Neural crest cell (in vitro differentiated cells): ENCODE data around the gene MSANTD3. TPM values are rescaled to one million over a fixed set of nuclear protein-coding genes. Genes with fewer than 3 reads are reported as not detected.
A peak's percentile ranks its signal among the peaks of the same experiment; 100 is the strongest.

Experiments
- DNase-seq: peaks from one replicate; pipeline ENCODE4 v3.0.0; 2021; ENCODE audit warnings: low read depth, mixed read lengths, low spot score
- H3K27ac Mint-ChIP-seq: one replicate; pipeline ENCODE4 v1.8.0; 2021; ENCODE audit warnings: mild to moderate bottlenecking, mixed read lengths; ENCODE audit not compliant: unreplicated experiment
- H3K27me3 Mint-ChIP-seq: 2 replicates; pipeline ENCODE4 v1.8.0; 2021; ENCODE audit warnings: low read depth, mild to moderate bottlenecking, mixed read lengths
- H3K36me3 Mint-ChIP-seq: 2 replicates; pipeline ENCODE4 v1.8.0; 2021; ENCODE audit warnings: low read depth, mild to moderate bottlenecking, mixed read lengths
- H3K4me1 Mint-ChIP-seq: 2 replicates; pipeline ENCODE4 v1.8.0; 2021; ENCODE audit warnings: mixed read lengths
- H3K4me3 Mint-ChIP-seq: one replicate; pipeline ENCODE4 v1.8.0; 2021; ENCODE audit warnings: mild to moderate bottlenecking, mixed read lengths
- H3K9me3 Mint-ChIP-seq: 2 replicates; pipeline ENCODE4 v1.8.0; 2021; ENCODE audit warnings: mixed read lengths
- CTCF ChIP-seq: fragments of 200-600 bp; sonication (generic); conservative IDR thresholded peaks from 2 replicates; pipeline ENCODE4 v1.5.0; 2021; ENCODE audit warnings: antibody characterized with exemption, mild to moderate bottlenecking
- total RNA-seq: library from RNA; stranded (reverse); gene quantifications from 2 replicates; pipeline ENCODE4 v1.2.1, GENCODE V29; 2021

The MSANTD3 gene
- total RNA-seq, 1 donor from 2014 or later, result 50.1 TPM

GRCh38 chr9:100472268-100472667 lies 45.3 kb downstream of the MSANTD3 start:
- Mint-ChIP-seq H3K27ac (peak overlapping the region; percentile 76), H3K27me3 (no peaks in the 10 kb centered on the region), H3K4me3 (peak overlapping the region; percentile 87), H3K9me3 (no peaks in the 10 kb centered on the region), H3K4me1 (peaks cover 37% of the 10 kb centered on the region), H3K36me3 (peaks cover 5% of the 10 kb centered on the region)
- no peak for TF ChIP-seq CTCF
- no peak for DNase-seq

DNA sequence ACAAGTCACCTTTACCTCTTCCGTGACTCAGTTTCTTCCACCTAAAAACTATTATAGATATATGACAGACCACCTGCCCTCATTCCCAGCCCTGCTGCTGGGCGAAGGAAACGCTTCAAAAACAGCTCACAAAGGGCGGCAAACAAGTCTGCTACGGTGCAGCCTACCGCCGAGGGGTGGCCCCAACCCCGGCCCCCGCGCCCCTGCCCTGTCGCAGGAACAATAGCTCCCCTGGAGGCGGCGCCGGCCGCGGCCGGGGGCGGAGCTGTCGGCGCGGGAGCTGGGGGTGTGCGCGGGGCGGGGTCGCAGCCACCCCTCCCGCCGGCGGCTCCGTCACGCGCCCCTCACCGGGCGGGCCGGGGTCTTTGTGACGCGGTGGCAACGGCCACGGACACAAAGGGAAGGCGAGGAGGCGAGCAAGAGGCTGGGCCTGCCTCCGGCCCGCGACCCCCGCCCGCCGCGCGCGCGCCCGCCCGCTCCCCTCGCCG lies 45.9 kb downstream of the MSANTD3 start, which contains the start of gene TMEFF1:
TSS of gene TMEFF1 (plus strand) at position 362 of the 488 bp plus-strand sequence. CDS start 396 bp downstream, outside the sequence.
- H3K4me3 Mint-ChIP-seq, result peak within 1 kb of the TSS; percentile 91
- TF ChIP-seq CTCF, result peak; percentile 49

GRCh38 chr9:100473276-100474081 lies 46.5 kb downstream of the MSANTD3 start:
- H3K27ac Mint-ChIP-seq, result peak overlapping the region; percentile 93
- H3K4me3 Mint-ChIP-seq, result peak overlapping the region; percentile 91
- DNase-seq, result peak; percentile 38
- H3K4me1 Mint-ChIP-seq, result peaks cover 42% of the 10 kb centered on the region
- H3K36me3 Mint-ChIP-seq, result peaks cover 5% of the 10 kb centered on the region
- TF ChIP-seq CTCF, result no peak
- H3K27me3 Mint-ChIP-seq, result no peaks in the 10 kb centered on the region
- no peaks in the 10 kb centered on the region for H3K9me3 Mint-ChIP-seq

More for the DNA sequence above, 45.9 kb downstream of the MSANTD3 start, which contains the start of gene TMEFF1:
- H3K4me1 Mint-ChIP-seq, result peaks cover 39% of the 10 kb centered on the region
- peak; percentile 70 for DNase-seq
- no peaks in the 10 kb centered on the region for H3K27me3 Mint-ChIP-seq
- peak within 1 kb of the TSS; percentile 93 for H3K27ac Mint-ChIP-seq
- H3K9me3 Mint-ChIP-seq, result no peaks in the 10 kb centered on the region
- peaks cover 5% of the 10 kb centered on the region for H3K36me3 Mint-ChIP-seq

DNA sequence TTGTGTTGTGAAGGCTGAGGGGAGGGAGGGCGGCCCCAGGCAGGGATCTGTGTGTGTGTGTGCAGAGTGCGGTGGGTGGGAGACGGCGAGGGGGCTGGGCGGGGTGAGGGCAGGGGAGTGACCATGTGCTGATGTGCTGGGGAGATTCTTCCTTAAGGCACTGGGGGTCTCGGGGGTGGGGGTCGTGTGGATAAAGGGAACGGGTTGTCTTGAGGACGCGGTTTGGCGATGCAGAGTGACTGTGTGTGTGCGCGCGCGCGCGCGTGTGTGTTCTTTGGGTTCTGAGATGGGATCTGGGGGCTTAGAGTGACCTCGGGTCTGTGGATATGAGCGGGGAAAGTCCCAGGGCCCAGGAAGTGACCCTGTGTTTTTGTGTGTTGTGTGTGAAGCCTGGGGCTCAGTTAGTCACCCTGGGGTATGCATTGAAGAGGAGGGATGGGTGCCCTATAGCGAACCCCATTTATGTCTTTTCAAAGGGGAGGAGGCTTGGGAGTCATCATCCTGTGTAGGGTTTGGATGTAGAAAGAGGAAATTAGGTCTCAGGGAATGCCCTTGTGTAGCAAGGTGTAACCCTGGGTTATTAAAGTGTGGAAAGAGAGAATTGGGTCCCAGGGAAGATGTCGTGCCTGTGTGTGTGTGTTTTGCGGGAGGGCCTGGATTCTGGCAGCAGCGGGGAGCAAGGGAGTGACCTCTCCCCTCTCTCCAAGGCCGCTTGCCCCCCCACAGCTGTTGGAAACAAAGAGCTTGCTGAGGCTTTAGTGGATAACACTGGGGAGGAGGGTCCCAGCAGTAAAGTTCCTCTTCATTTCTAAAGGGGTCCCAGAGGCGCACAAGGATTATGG lies 47.4 kb downstream of the MSANTD3 start:
- TF ChIP-seq CTCF, result no peak
- H3K36me3 Mint-ChIP-seq, result peaks cover 12% of the 10 kb centered on the region
- DNase-seq, result peak; percentile 17
- H3K4me1 Mint-ChIP-seq, result peaks cover 42% of the 10 kb centered on the region
- peaks cover 3% of the 10 kb centered on the region for H3K9me3 Mint-ChIP-seq
- H3K27ac Mint-ChIP-seq, result peak overlapping the region; percentile 93
- no peaks in the 10 kb centered on the region for H3K27me3 Mint-ChIP-seq
- peak overlapping the region; percentile 91 for H3K4me3 Mint-ChIP-seq

- Mint-ChIP-seq H3K4me1 (peaks cover 42% of the 10 kb centered on the region), H3K9me3 (peaks cover 6% of the 10 kb centered on the region), H3K4me3 (peak overlapping the region; percentile 91), H3K36me3 (peaks cover 16% of the 10 kb centered on the region), H3K27me3 (no peaks in the 10 kb centered on the region), H3K27ac (peak overlapping the region; percentile 46)
- DNase-seq, result no peak
- TF ChIP-seq CTCF, result no peak
These were observed 48.0 kb downstream of the MSANTD3 start for GRCh38 chr9:100474924-100475276.
